Brain pericyte (primary cell): ENCODE data around the gene PCDHGB2.
"Not testable (repeated sequence)": the region's sequence is repeated elsewhere in the genome, so short reads cannot be mapped to it uniquely, and the experiment has no call there.

ENCODE experiments used
- DNase-seq: peaks from one replicate; pipeline ENCODE4 v3.0.0-alpha.2; 2012; ENCODE audit warnings: low read depth, low spot score

The PCDHGB2 gene

DNA sequence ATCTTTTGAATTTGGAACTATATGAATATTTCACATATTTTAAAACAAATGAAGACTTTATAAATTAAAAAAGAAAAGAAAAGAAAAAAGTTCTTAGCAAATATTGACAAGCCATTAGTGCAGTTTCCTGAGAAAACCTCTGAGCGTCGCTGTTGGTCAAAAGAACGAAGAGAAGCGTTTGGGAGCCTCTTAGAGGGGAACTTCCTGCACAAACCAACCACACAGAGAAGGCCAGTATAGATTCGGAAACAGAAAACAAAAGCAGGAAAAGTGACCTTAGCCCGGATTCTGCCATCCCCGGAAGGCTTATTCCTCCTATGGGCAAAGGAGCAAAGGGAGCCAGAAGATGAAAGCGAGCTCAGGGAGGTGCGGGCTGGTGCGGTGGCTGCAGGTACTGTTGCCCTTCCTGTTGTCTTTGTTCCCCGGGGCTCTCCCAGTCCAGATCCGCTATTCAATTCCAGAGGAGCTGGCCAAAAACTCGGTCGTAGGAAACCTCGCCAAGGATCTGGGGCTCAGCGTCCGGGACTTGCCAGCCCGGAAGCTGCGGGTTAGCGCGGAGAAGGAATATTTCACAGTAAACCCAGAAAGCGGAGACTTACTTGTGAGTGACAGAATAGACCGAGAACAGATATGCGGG lies at the start of gene PCDHGB2:
Gene PCDHGB2 (plus strand): TSS at position 205 of the 637 bp plus-strand sequence. CDS start 142 bp downstream, at position 347.
- no peak for DNase-seq

GRCh38 chr5:141313711-141314110 lies 46.1 kb upstream of the PCDHGB2 start:
- no peak for DNase-seq

- DNase-seq, result not testable (repeated sequence)
Observed at GRCh38 chr5:141316963-141317362, 42.8 kb upstream of the PCDHGB2 start.

DNA sequence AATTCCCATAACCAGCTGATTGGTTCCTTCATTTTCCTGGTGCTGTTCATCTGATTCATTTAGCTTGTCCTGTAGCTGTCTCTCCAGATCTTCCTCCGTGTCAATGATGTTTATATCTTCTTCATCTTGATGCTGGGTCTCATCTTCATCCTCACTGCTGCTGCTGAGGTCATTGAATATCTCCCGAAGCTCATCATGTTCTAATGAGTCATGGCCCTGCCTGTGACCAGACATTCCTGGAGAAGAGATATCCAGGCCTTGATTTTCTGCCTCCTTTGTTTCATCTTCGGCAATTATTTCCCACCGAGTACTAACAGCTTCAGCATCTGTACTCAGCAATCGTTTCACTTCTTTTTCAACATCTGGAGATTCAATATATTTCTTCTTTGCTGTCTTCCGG lies 40.6 kb upstream of the PCDHGB2 start:
- no peak for DNase-seq

DNA sequence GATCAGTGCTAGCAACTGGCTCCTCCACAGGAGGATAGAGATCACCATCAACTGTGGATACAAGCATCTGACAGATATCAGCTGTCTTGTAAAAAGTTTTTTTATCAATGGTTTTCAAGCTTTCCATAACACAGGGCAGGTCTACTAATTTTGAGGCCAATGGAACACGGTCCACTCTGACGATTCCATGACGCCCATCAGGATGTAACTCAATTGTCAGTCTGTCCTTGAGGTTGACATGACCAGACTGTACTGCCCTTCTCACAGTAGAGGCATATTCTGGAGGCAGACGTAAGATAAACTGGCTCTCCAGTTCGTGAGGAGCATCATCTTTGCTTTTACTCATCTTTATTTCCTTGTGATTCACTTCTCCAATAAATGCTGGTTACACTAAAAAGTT lies 40.1 kb upstream of the PCDHGB2 start:
- no peak for DNase-seq

DNA sequence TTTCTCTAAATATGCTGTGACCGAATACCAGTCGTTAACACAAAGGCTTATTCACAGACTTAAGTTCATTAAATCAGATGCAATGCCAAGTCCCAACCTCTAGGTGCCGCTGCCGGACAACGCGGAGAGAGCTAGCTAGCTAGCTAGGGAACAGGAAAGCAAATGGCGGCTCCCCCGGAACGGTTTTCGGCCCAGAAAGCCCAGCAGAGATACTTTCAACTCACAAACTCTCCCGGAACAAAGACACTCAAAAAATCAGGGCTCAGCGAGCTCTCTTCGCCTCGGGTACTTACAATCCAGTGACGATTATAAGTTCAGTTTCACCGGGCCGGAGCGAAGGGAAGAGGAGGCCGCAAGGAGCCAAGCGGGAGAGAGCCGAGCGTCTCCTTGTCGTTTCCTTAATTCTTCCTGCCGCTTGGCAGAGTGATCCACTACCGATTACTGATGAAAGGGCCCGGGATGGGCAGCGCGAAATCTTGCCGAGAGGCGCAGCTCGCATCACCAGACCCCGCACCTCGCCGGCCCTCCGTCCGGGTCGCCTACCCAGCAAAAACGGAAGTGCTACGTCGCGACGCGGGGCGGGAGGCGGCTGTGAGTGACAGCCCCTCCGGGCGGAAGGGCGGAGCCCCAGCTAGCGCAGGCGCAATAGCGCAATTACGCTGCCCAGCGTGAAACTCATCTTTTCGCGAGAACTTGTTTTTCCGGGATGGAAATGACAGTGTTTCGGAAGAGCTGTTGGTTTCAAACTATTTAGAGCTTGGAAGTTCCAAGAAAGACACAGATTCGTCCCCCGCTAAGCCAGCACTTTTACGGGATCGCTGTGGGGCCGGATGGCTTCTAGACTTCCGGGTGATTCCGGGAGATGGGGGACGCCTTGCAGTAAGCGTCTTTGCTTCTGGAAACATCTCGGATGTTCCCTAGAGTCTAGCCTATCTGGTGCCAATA lies 39.3 kb upstream of the PCDHGB2 start, which contains the start of gene TAF7:
Gene TAF7 (minus strand): TSS at position 560 of the 945 bp plus-strand sequence. CDS start 740 bp downstream, outside the sequence.
- peak; percentile 83 for DNase-seq

- DNase-seq, result no peak
Observed at GRCh38 chr5:141322261-141322660, 37.5 kb upstream of the PCDHGB2 start.

GRCh38 chr5:141326088-141326854 lies 33.5 kb upstream of the PCDHGB2 start:
- no peak for DNase-seq

DNA sequence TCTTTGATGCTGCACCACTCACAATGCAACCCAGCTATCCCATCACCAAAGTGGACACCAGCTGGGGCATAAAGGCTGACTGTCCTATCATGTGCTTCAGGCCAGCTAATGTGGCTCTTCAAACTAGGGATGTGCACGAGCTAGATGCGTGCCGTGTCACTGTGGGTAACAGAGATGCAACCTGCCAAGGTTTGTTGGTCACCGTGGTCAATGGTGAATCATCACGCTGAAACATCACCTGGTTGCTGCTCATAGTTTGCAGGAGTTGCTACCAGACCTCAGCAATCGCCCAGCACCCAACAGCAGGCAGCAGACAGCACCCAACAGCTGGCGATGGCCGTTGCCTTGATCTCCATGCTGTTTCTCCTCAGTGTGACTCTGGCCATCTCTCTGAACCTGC lies 31.6 kb upstream of the PCDHGB2 start:
- DNase-seq, result no peak

GRCh38 chr5:141330299-141331080 lies 29.3 kb upstream of the PCDHGB2 start, which contains the start of gene PCDHGA1:
TSS of gene PCDHGA1 (plus strand) at chr5:141330514.
- DNase-seq, result no peak

- DNase-seq, result not testable (repeated sequence)
Observed at GRCh38 chr5:141332571-141332970, 27.2 kb upstream of the PCDHGB2 start.

DNA sequence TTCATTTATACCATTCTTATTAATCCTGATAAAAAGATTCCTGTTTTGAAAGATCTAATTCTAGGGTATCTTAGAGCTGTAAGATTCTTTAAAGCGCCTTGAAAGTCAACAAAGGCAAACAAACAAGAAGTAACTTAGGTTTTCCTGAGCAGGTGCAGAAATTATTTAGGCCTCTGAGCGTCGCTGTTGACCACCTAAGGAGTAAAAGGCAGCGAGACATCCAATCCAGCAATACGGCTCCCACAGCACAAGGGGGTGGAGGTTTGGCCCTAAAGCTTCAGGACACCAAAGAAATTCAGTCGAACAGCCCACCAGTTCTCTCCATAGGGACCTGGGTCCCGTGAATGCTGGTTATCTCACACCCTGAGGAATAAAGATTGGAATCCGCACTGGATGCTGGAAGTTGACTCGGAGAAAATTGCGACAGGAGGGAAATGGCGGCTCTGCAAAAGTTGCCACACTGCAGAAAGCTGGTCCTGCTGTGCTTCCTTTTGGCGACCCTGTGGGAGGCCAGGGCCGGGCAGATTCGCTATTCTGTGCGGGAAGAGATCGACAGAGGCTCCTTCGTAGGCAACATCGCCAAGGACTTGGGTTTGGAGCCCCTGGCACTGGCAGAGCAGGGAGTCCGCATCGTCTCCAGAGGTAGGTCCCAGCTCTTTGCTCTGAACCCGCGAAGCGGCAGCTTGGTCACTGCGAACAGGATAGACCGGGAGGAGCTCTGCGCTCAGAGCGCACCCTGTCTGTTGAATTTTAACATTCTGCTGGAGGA lies 21.1 kb upstream of the PCDHGB2 start, which contains the start of gene PCDHGA2:
Gene PCDHGA2 (plus strand): TSS at position 223 of the 769 bp plus-strand sequence.
- no peak for DNase-seq

DNA sequence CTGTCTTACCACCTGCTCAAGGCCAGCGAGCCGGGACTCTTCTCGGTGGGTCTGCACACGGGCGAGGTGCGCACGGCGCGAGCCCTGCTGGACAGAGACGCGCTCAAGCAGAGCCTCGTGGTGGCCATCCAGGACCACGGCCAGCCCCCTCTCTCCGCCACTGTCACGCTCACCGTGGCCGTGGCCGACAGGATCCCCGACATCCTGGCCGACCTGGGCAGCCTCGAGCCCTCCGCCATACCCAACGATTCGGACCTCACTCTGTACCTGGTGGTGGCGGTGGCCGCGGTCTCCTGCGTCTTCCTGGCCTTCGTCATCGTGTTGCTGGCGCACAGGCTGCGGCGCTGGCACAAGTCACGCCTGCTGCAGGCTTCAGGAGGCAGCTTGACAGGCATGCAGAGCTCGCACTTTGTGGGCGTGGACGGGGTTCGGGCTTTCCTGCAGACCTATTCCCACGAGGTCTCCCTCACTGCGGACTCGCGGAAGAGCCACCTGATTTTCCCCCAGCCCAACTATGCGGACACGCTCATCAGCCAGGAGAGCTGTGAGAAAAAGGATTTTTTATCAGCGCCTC lies 18.9 kb upstream of the PCDHGB2 start:
- not testable (repeated sequence) for DNase-seq

- no peak for DNase-seq
Observed at GRCh38 chr5:141342773-141343172, 17.0 kb upstream of the PCDHGB2 start.

DNA sequence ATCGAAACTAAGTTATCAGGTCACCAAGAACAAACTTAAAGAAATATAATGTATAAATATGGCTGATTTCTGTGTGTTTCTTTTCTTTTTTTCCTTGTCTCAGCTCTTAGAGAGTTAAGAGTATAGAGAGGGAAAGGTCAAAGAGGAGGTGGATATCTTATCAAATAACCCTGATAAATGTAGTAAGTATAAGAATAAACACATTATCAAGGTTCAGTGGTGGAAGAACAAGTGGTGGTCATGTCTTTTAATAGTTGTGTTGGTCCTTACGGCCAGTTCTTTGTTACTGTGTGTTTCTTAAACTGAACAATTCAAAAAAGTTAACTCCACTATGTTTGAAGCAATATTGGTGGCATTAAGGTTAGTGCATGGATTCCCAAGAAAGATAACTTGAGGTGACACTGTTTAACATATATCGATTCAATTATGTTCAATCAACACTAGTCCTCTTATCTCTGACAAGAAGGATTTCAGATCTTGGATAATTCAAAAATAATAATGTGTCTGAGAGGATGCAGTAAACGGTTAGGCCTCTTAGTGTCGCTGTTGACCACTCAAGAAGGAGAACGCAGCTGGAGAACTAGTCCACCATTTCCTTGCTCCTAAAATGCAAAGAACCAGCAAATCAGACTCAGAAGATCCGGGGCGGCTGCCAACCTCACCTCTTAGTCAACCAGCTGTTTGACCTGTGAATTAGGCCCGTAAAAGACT lies 16.4 kb upstream of the PCDHGB2 start, which contains the start of gene PCDHGA3:
Gene PCDHGA3 (plus strand): TSS at position 588 of the 711 bp plus-strand sequence. CDS start 205 bp downstream, outside the sequence.
- no peak for DNase-seq

DNA sequence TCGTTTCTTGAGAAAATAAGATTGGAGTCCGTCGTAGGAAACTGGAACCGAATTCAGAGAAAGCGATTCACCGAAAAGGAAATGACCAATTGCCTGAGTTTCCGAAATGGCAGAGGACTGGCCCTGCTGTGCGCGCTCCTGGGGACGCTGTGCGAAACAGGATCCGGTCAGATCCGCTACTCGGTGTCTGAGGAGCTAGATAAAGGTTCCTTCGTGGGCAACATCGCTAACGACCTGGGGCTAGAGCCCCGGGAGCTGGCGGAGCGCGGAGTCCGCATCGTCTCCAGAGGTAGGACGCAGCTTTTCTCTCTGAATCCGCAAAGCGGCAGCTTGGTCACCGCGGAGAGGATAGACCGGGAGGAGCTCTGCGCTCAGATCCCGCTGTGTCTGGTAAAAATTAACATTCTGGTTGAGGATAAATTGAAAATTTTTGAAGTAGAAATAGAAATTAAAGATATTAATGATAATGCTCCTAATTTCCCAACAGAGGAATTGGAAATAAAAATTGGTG lies 15.8 kb upstream of the PCDHGB2 start:
- DNase-seq, result no peak

- DNase-seq, result no peak
Observed at GRCh38 chr5:141345327-141345726, 14.5 kb upstream of the PCDHGB2 start.

- not testable (repeated sequence) for DNase-seq
Observed at GRCh38 chr5:141346017-141346416, 13.8 kb upstream of the PCDHGB2 start.
